Purkinje cell (primary cell): ENCODE data around the gene CXCR5. TPM values are rescaled to one million over a fixed set of nuclear protein-coding genes. Genes with fewer than 3 reads are reported as not detected.

Experiments used
- polyA plus RNA-seq: library from polyadenylated mRNA; unstranded; fragments of >200 nt; fragmentation: Nextera tagmentation; gene quantifications from 2 replicates; pipeline ENCODE4 v1.2.1, GENCODE V29; 2014

Gene CXCR5
- 0.42 TPM in 1 of 2 replicates, not detected in the other for polyA plus RNA-seq

GRCh38 chr11:118883368-118884071, at the start of gene CXCR5:
Gene CXCR5, plus strand, starts transcription at chr11:118883892. Its CDS starts 50 bp downstream, at chr11:118883942.

Other genes starting within 250 kb of the CXCR5 start
- gene TREH, start 204.2 kb upstream of the CXCR5 start, polyA plus RNA-seq, result 1.4 and 1.7 TPM in 2 replicates
- 33.4 and 44.8 TPM in 2 replicates for gene DDX6, start 92.7 kb upstream of the CXCR5 start, polyA plus RNA-seq
- gene BCL9L, start 42.0 kb downstream of the CXCR5 start, polyA plus RNA-seq, result 0.06 TPM in 1 of 2 replicates, not detected in the other
- gene UPK2, start 72.4 kb downstream of the CXCR5 start, polyA plus RNA-seq, result not detected in 2 replicates
- not detected in 2 replicates for gene FOXR1, start 87.9 kb downstream of the CXCR5 start, polyA plus RNA-seq
- 12.6 and 14.6 TPM in 2 replicates for gene CENATAC, start 114.2 kb downstream of the CXCR5 start, polyA plus RNA-seq
- 686 and 722 TPM in 2 replicates for gene RPS25, start 134.5 kb downstream of the CXCR5 start, polyA plus RNA-seq
- 157 and 230 TPM in 2 replicates for gene TRAPPC4, start 134.9 kb downstream of the CXCR5 start, polyA plus RNA-seq
- gene SLC37A4, start 147.0 kb downstream of the CXCR5 start, polyA plus RNA-seq, result 0.53 and 3.8 TPM in 2 replicates
- 25.1 and 35.7 TPM in 2 replicates for gene HYOU1, start 173.3 kb downstream of the CXCR5 start, polyA plus RNA-seq
- gene VPS11, start 183.9 kb downstream of the CXCR5 start, polyA plus RNA-seq, result 70.8 and 72.3 TPM in 2 replicates
- 7.6 and 8.5 TPM in 2 replicates for gene HMBS, start 201.0 kb downstream of the CXCR5 start, polyA plus RNA-seq
- 40.2 and 51.7 TPM in 2 replicates for gene DPAGT1, start 218.0 kb downstream of the CXCR5 start, polyA plus RNA-seq
- 3.4 and 5.0 TPM in 2 replicates for gene C2CD2L, start 223.5 kb downstream of the CXCR5 start, polyA plus RNA-seq
- 4.5 and 4.8 TPM in 2 replicates for gene HINFP, start 237.7 kb downstream of the CXCR5 start, polyA plus RNA-seq